Measurements from ENCODE around the gene SSBP4. TPM values are rescaled to one million over a fixed set of nuclear protein-coding genes. Genes with fewer than 3 reads are reported as not detected.

The SSBP4 gene
- total RNA-seq, 1 donor from 2014 or later, result 99.0 TPM

GRCh38 chr19:18392417-18392816 is 26.8 kb upstream of the SSBP4 start:
- H3K4me1 Mint-ChIP-seq (ENCODE audit: unreplicated experiment), result peaks cover 7% of the 10 kb centered on the region
- no peaks in the 10 kb centered on the region for H3K36me3 Mint-ChIP-seq
- no peak overlapping the region for H3K27ac Mint-ChIP-seq
- DNase-seq (ENCODE audit: extremely low spot score, unreplicated experiment), result no peak
- peaks cover 11% of the 10 kb centered on the region for H3K27me3 Mint-ChIP-seq
- no peaks in the 10 kb centered on the region for H3K9me3 Mint-ChIP-seq
- no peak for TF ChIP-seq CTCF (conservative IDR thresholded peaks at IDR 0.05)
- H3K4me3 Mint-ChIP-seq, result no peak overlapping the region

- no peaks in the 10 kb centered on the region for H3K9me3 Mint-ChIP-seq
- no peak for TF ChIP-seq CTCF (conservative IDR thresholded peaks at IDR 0.05)
- no peak overlapping the region for H3K4me3 Mint-ChIP-seq
- H3K27ac Mint-ChIP-seq, result no peak overlapping the region
- no peaks in the 10 kb centered on the region for H3K36me3 Mint-ChIP-seq
- peaks cover 5% of the 10 kb centered on the region for H3K4me1 Mint-ChIP-seq (ENCODE audit: unreplicated experiment)
- DNase-seq (ENCODE audit: extremely low spot score, unreplicated experiment), result no peak
- H3K27me3 Mint-ChIP-seq, result peaks cover 9% of the 10 kb centered on the region
Observed at GRCh38 chr19:18392926-18393325, 26.3 kb upstream of the SSBP4 start.

- Mint-ChIP-seq H3K27me3 (peaks cover 9% of the 10 kb centered on the region), H3K36me3 (no peaks in the 10 kb centered on the region), H3K4me1 (ENCODE audit: unreplicated experiment) (peaks cover 5% of the 10 kb centered on the region), H3K9me3 (no peaks in the 10 kb centered on the region), H3K4me3 (no peak overlapping the region), H3K27ac (no peak overlapping the region)
- DNase-seq (ENCODE audit: extremely low spot score, unreplicated experiment), result no peak
- no peak for TF ChIP-seq CTCF (conservative IDR thresholded peaks at IDR 0.05)
Observed at GRCh38 chr19:18393836-18394235, 25.4 kb upstream of the SSBP4 start.

GRCh38 chr19:18396471-18397241 is 22.5 kb upstream of the SSBP4 start:
- Mint-ChIP-seq H3K9me3 (no peaks in the 10 kb centered on the region), H3K4me3 (no peak overlapping the region), H3K4me1 (ENCODE audit: unreplicated experiment) (peaks cover 3% of the 10 kb centered on the region), H3K27ac (no peak overlapping the region), H3K36me3 (no peaks in the 10 kb centered on the region), H3K27me3 (no peaks in the 10 kb centered on the region)
- TF ChIP-seq CTCF (conservative IDR thresholded peaks at IDR 0.05), result no peak
- no peak for DNase-seq (ENCODE audit: extremely low spot score, unreplicated experiment)

- H3K36me3 Mint-ChIP-seq, result no peaks in the 10 kb centered on the region
- no peak for DNase-seq (ENCODE audit: extremely low spot score, unreplicated experiment)
- no peaks in the 10 kb centered on the region for H3K9me3 Mint-ChIP-seq
- H3K27ac Mint-ChIP-seq, result no peak within 1 kb of the TSS
- TF ChIP-seq CTCF (conservative IDR thresholded peaks at IDR 0.05), result no peak
- no peaks in the 10 kb centered on the region for H3K27me3 Mint-ChIP-seq
- no peak within 1 kb of the TSS for H3K4me3 Mint-ChIP-seq
- H3K4me1 Mint-ChIP-seq (ENCODE audit: unreplicated experiment), result peaks cover 9% of the 10 kb centered on the region
Observed at GRCh38 chr19:18397242-18398202, 21.7 kb upstream of the SSBP4 start, which contains the start of gene LRRC25. LRRC25 (minus strand) TSS chr19:18397622; CDS start chr19:18396963, 659 bp downstream.

Measured in type B pancreatic cell (in vitro differentiated cells).